Sigmoid colon (tissue), 4 donors: ENCODE data around the gene UBALD1.

Experiments
- EP300 ChIP-seq, 4 donors: sonication (generic); formaldehyde crosslinking; IDR thresholded peaks; one replicate each; pipeline ENCODE4 v1.6.1; 2017; ENCODE audit warnings: antibody characterized with exemption in 4 of 4
- POLR2A ChIP-seq, 2 donors: fragments of 450-650 bp; IDR thresholded peaks; one replicate each; pipeline ENCODE4 v1.6.1; 2016; ENCODE audit warnings: antibody characterized with exemption in 2 of 2, mild to moderate bottlenecking in 2 of 2, moderate library complexity in 2 of 2
- POLR2AphosphoS5 ChIP-seq, 4 donors: sonication (generic); formaldehyde crosslinking; IDR thresholded peaks; one replicate each; pipeline ENCODE4 v1.6.1; 2017; ENCODE audit warnings: antibody characterized with exemption in 4 of 4
- TF ChIP-seq, protein P1 (sequence below), 4 experiments: fragments of 450-650 bp in 3 of 4; fragments of 200-600 bp in 1 of 4; IDR thresholded peaks; one replicate each; pipeline ENCODE4 v1.5.1; 2016 to 2019; ENCODE audit warnings: antibody characterized with exemption in 4 of 4, mild to moderate bottlenecking in 3 of 4, moderate library complexity in 2 of 4

DNA sequence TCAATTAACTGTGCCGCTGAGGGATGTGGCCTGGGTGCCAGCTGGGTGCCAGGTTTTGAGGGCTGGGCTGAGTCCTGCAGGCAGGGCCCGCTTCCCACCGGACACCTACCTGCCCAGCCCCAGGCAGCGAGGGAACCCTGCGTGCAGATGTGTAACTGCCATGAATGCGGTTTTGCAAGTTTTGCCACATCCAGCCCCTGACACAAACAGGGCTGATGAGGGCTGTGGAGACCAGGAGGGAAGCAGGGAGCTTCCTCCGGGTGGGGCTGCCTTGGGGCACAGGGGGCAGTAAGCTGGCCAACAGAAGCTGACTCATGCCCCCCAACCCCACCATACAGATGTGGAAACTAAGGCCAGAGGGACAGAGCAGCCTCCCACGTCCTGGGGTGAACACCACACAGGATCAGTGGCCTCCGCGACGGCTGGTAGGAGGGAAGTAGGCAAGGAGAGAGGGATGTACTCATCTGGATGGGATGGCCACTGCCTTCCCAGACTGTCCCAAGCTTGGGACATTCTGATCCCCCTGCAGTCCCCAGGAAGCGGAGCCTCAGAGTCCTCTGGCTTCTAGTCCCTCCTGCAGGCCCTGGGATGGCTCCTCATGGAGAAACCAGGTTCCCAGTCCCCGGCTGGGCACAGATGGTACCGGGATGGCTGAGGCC, 1.6 kb downstream of the UBALD1 start:
- TF ChIP-seq, protein P1, sequence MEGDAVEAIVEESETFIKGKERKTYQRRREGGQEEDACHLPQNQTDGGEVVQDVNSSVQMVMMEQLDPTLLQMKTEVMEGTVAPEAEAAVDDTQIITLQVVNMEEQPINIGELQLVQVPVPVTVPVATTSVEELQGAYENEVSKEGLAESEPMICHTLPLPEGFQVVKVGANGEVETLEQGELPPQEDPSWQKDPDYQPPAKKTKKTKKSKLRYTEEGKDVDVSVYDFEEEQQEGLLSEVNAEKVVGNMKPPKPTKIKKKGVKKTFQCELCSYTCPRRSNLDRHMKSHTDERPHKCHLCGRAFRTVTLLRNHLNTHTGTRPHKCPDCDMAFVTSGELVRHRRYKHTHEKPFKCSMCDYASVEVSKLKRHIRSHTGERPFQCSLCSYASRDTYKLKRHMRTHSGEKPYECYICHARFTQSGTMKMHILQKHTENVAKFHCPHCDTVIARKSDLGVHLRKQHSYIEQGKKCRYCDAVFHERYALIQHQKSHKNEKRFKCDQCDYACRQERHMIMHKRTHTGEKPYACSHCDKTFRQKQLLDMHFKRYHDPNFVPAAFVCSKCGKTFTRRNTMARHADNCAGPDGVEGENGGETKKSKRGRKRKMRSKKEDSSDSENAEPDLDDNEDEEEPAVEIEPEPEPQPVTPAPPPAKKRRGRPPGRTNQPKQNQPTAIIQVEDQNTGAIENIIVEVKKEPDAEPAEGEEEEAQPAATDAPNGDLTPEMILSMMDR (IDR thresholded peaks at IDR 0.05): no peak
- no peak for TF ChIP-seq POLR2A (IDR thresholded peaks at IDR 0.05)
- TF ChIP-seq POLR2AphosphoS5 (IDR thresholded peaks at IDR 0.05): no peak
- no peak for TF ChIP-seq EP300 (IDR thresholded peaks at IDR 0.05)
